HepG2 (cell line): ENCODE data around the gene MRPL27. TPM values are rescaled to one million over a fixed set of nuclear protein-coding genes. Genes with fewer than 3 reads are reported as not detected.
A peak's percentile ranks its signal among the peaks of the same experiment; 100 is the strongest.

Experiments used
- CAMTA2 ChIP-seq: sonication (generic); formaldehyde crosslinking; IDR thresholded peaks from 2 replicates; pipeline ENCODE4 v1.4.0; 2020; ENCODE audit warnings: mild to moderate bottlenecking, missing genetic modification reagents, borderline replicate concordance
- CENPT ChIP-seq: sonication (generic); formaldehyde crosslinking; IDR thresholded peaks from 2 replicates; pipeline ENCODE4 v1.8.0; 2022; ENCODE audit warnings: low read depth, mild to moderate bottlenecking, moderate library complexity, missing genetic modification reagents
- CHD2 ChIP-seq: IDR thresholded peaks from 2 replicates; pipeline ENCODE4 v1.6.1; 2011; ENCODE audit warnings: low read depth, low read length, improper control_type of control experiment
- MTF1 ChIP-seq: sonication (generic); formaldehyde crosslinking; IDR thresholded peaks from 2 replicates; pipeline ENCODE4 v1.5.0; 2020; ENCODE audit warnings: missing genetic modification reagents
- NFYC ChIP-seq: IDR thresholded peaks from 2 replicates; pipeline ENCODE4 v1.6.1; 2016; ENCODE audit warnings: missing genetic modification reagents, missing compliant biosample characterization
- SAFB2 ChIP-seq: sonication (generic); formaldehyde crosslinking; IDR thresholded peaks from 2 replicates; pipeline ENCODE4 v1.5.1; 2020; ENCODE audit warnings: missing genetic modification reagents, low read depth, mild to moderate bottlenecking, borderline replicate concordance
- SALL2 ChIP-seq: sonication (generic); formaldehyde crosslinking; IDR thresholded peaks from 2 replicates; pipeline ENCODE4 v1.8.1; 2023; ENCODE audit warnings: mild to moderate bottlenecking, missing genetic modification reagents, inconsistent platforms
- SMARCE1 ChIP-seq: fragments of 450-650 bp; IDR thresholded peaks from 2 replicates; pipeline ENCODE4 v1.6.1; 2017; ENCODE audit warnings: borderline replicate concordance
- SRF ChIP-seq: IDR thresholded peaks from 2 replicates; pipeline ENCODE4 v1.6.1; 2011; ENCODE audit warnings: mild to moderate bottlenecking, low read depth, low read length, moderate library complexity
- TAF1 ChIP-seq: sonication (generic); formaldehyde crosslinking; IDR thresholded peaks from 2 replicates; pipeline ENCODE4 v1.4.0; 2020; ENCODE audit warnings: missing genetic modification reagents
- ZNF12 ChIP-seq: sonication (generic); formaldehyde crosslinking; IDR thresholded peaks from 2 replicates; pipeline ENCODE4 v1.5.0; 2020; ENCODE audit warnings: missing genetic modification reagents
- ZNF24 ChIP-seq: fragments of 450-650 bp; IDR thresholded peaks from 2 replicates; pipeline ENCODE4 v1.6.1; 2017; ENCODE audit warnings: antibody characterized with exemption, mild to moderate bottlenecking
- ZNF264 ChIP-seq: sonication (generic); formaldehyde crosslinking; IDR thresholded peaks from 2 replicates; pipeline ENCODE4 v1.4.0; 2020; ENCODE audit warnings: missing genetic modification reagents
- ZNF367 ChIP-seq: sonication (generic); formaldehyde crosslinking; IDR thresholded peaks from 2 replicates; pipeline ENCODE4 v1.4.0; 2020; ENCODE audit warnings: missing genetic modification reagents, borderline replicate concordance
- ZNF496 ChIP-seq: sonication (generic); formaldehyde crosslinking; IDR thresholded peaks from 2 replicates; pipeline ENCODE4 v1.8.1; 2023; ENCODE audit warnings: mild to moderate bottlenecking, moderate library complexity, missing genetic modification reagents; ENCODE audit not compliant: insufficient replicate concordance
- ZNF549 ChIP-seq: sonication (generic); formaldehyde crosslinking; IDR thresholded peaks from 2 replicates; pipeline ENCODE4 v1.5.0; 2020; ENCODE audit warnings: missing genetic modification reagents
- ZNF572 ChIP-seq: sonication (generic); formaldehyde crosslinking; IDR thresholded peaks from 2 replicates; pipeline ENCODE4 v1.5.1; 2020; ENCODE audit warnings: mild to moderate bottlenecking, missing genetic modification reagents
- ZNF652 ChIP-seq: IDR thresholded peaks from 2 replicates; pipeline ENCODE4 v1.6.1; 2016; ENCODE audit warnings: low read depth, borderline replicate concordance
- ZNF703 ChIP-seq: sonication (generic); formaldehyde crosslinking; IDR thresholded peaks from 2 replicates; pipeline ENCODE4 v1.5.1; 2020; ENCODE audit warnings: missing genetic modification reagents, mild to moderate bottlenecking, moderate library complexity, borderline replicate concordance
- ZNF746 ChIP-seq: sonication (generic); formaldehyde crosslinking; IDR thresholded peaks from 2 replicates; pipeline ENCODE4 v1.8.0; 2022; ENCODE audit warnings: mild to moderate bottlenecking, missing genetic modification reagents
- ZNF761 ChIP-seq: sonication (generic); formaldehyde crosslinking; conservative IDR thresholded peaks from 2 replicates; pipeline ENCODE4 v1.4.0; 2020; ENCODE audit warnings: mild to moderate bottlenecking, missing genetic modification reagents
- ZSCAN30 ChIP-seq: sonication (generic); formaldehyde crosslinking; IDR thresholded peaks from 2 replicates; pipeline ENCODE4 v1.5.0; 2020; ENCODE audit warnings: mild to moderate bottlenecking, missing genetic modification reagents
- polyA plus RNA-seq, 8 experiments: library from polyadenylated mRNA; depleted of rRNA in 3 of 8; stranded (reverse) in 7 of 8; unstranded in 1 of 8; fragments of >200 nt; fragmentation: Illumina TruSeq in 4 of 8; extraction: Trizol in 4 of 8; gene quantifications; 2 replicates each; pipeline versions ENCODE4 v1.2.1 to v1.2.3, GENCODE V29; 2011 to 2016; ENCODE audit warnings: low read depth in 4 of 8, missing spikeins in 1 of 8, mixed read lengths in 1 of 8; ENCODE audit not compliant: insufficient read depth in 1 of 8
- total RNA-seq, 5 experiments: library from RNA; depleted of rRNA; stranded (reverse); fragments of >200 nt; fragmentation: Illumina TruSeq; extraction: Trizol; gene quantifications; 2 replicates each; pipeline ENCODE4 v1.2.3, GENCODE V29; 2016; ENCODE audit warnings: low read depth in 1 of 5
- TF ChIP-seq, protein P1 (sequence below): IDR thresholded peaks from 2 replicates; pipeline ENCODE4 v1.6.1; 2012; ENCODE audit warnings: low read length, improper control_type of control experiment
- TF ChIP-seq, protein P2 (sequence below): sonication (generic); formaldehyde crosslinking; IDR thresholded peaks from 2 replicates; pipeline ENCODE4 v1.4.0; 2020; ENCODE audit warnings: mild to moderate bottlenecking, low read depth, missing genetic modification reagents
- TF ChIP-seq, protein P3 (sequence below): IDR thresholded peaks from 2 replicates; pipeline ENCODE4 v1.6.1; 2016

Gene MRPL27
- total and polyA plus RNA-seq, 2 of the 13 experiments (the other 11 are each of a cell fraction or from before 2014, with no cell fraction given), result 137 to 217 TPM

DNA sequence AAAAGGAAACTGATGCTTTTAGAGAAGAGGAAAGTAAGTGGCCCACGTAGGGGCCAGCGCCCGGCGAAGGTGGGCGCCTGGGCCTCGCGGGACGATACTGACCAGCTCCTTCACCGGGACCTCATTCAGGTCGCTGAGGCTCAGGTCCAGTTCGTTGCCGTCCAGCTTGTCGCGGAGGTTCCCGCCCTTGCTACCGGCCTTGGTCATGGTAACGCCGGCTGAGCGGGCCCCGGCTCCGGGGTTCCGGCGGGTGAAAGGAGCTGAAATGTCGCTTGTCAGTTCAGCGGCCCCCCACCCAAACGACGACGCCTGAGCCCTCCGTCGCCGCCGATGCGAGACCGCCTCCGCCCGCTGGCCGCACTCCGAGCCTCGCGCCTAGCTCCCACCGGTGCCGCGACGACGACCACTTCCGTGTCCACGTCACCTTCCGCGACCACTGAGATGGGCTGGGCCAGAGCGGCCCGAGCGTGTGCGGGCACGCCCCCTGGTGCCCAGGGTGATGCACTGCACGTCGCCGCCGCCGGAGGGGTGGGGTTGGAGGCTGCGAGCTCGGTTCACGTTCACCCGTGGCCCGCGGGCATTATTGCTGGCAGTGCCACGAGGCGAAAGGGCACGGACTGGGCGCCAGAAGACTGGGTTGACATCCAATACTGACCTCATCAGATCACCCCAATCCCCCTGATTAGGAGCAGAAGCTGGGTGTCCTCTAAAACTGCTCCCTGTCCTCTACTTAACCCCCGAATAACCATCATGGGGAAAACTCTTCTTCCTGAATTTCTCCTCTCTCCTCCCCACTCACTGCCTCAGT is 24.3 kb upstream of the MRPL27 start, which contains the start of gene LRRC59 (continued):
- no peak; the same call in 1 of the 2 replicates for TF ChIP-seq MTF1 (CRISPR knock-in tag)
- TF ChIP-seq ZNF496 (CRISPR knock-in tag), result no peak
- TF ChIP-seq, protein P1, sequence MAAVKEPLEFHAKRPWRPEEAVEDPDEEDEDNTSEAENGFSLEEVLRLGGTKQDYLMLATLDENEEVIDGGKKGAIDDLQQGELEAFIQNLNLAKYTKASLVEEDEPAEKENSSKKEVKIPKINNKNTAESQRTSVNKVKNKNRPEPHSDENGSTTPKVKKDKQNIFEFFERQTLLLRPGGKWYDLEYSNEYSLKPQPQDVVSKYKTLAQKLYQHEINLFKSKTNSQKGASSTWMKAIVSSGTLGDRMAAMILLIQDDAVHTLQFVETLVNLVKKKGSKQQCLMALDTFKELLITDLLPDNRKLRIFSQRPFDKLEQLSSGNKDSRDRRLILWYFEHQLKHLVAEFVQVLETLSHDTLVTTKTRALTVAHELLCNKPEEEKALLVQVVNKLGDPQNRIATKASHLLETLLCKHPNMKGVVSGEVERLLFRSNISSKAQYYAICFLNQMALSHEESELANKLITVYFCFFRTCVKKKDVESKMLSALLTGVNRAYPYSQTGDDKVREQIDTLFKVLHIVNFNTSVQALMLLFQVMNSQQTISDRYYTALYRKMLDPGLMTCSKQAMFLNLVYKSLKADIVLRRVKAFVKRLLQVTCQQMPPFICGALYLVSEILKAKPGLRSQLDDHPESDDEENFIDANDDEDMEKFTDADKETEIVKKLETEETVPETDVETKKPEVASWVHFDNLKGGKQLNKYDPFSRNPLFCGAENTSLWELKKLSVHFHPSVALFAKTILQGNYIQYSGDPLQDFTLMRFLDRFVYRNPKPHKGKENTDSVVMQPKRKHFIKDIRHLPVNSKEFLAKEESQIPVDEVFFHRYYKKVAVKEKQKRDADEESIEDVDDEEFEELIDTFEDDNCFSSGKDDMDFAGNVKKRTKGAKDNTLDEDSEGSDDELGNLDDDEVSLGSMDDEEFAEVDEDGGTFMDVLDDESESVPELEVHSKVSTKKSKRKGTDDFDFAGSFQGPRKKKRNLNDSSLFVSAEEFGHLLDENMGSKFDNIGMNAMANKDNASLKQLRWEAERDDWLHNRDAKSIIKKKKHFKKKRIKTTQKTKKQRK, result no peak
- peak; percentile 89 for TF ChIP-seq ZNF12 (CRISPR knock-in tag)
- no peak for TF ChIP-seq ZSCAN30 (CRISPR knock-in tag)
- peak; percentile 88 for TF ChIP-seq ZNF652 (CRISPR knock-in tag)
- peak; percentile 75; the same call in 1 of the 2 replicates for TF ChIP-seq ZNF703
- TF ChIP-seq ZNF746, result peak; percentile 81; the same call in 1 of the 2 replicates
- peak; percentile 97 for TF ChIP-seq ZNF761 (CRISPR knock-in tag)
- peak; percentile 90; the same call in 1 of the 2 replicates for TF ChIP-seq CAMTA2
- TF ChIP-seq CHD2, result no peak; the same call in 1 of the 2 replicates
- TF ChIP-seq NFYC (CRISPR knock-in tag), result peak; percentile 57; the same call in 1 of the 2 replicates
- TF ChIP-seq SALL2, result peak; percentile 99
- peak; percentile 94 for TF ChIP-seq SAFB2
- no peak for TF ChIP-seq SRF
- TF ChIP-seq ZNF24, result peak; percentile 22; the same call in 1 of the 2 replicates
- TF ChIP-seq ZNF572, result peak; percentile 92; the same call in 1 of the 2 replicates
- TF ChIP-seq SMARCE1, result no peak
- TF ChIP-seq TAF1, result peak; percentile 99
- TF ChIP-seq CENPT (CRISPR knock-in tag), result peak; percentile 96
- TF ChIP-seq, protein P2, sequence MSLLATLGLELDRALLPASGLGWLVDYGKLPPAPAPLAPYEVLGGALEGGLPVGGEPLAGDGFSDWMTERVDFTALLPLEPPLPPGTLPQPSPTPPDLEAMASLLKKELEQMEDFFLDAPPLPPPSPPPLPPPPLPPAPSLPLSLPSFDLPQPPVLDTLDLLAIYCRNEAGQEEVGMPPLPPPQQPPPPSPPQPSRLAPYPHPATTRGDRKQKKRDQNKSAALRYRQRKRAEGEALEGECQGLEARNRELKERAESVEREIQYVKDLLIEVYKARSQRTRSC (CRISPR knock-in tag), result peak; percentile 89
- TF ChIP-seq ZNF549, result no peak
- TF ChIP-seq ZNF367 (CRISPR knock-in tag), result no peak; the same call in 1 of the 2 replicates
- TF ChIP-seq ZNF264, result peak; percentile 78
- TF ChIP-seq, protein P3, sequence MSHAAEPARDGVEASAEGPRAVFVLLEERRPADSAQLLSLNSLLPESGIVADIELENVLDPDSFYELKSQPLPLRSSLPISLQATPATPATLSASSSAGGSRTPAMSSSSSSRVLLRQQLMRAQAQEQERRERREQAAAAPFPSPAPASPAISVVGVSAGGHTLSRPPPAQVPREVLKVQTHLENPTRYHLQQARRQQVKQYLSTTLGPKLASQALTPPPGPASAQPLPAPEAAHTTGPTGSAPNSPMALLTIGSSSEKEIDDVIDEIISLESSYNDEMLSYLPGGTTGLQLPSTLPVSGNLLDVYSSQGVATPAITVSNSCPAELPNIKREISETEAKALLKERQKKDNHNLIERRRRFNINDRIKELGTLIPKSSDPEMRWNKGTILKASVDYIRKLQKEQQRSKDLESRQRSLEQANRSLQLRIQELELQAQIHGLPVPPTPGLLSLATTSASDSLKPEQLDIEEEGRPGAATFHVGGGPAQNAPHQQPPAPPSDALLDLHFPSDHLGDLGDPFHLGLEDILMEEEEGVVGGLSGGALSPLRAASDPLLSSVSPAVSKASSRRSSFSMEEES (CRISPR knock-in tag), result peak; percentile 78
